ENCODE results near the gene JOSD2. TPM values are rescaled to one million over a fixed set of nuclear protein-coding genes. Genes with fewer than 3 reads are reported as not detected.

JOSD2 gene
- total and polyA plus RNA-seq, 8 donors: 9.9 to 79.4 (median 61.0) TPM; not detected in 1

GRCh38 chr19:50501568-50502475 lies 9.2 kb downstream of the JOSD2 start:
- no peak overlapping the region for H3K27ac ChIP-seq
- TF ChIP-seq POLR2AphosphoS5 (IDR thresholded peaks at IDR 0.05) (no peak), EP300 (IDR thresholded peaks at IDR 0.05) (no peak), CTCF (IDR thresholded peaks at IDR 0.05) (no peak), POLR2A (IDR thresholded peaks at IDR 0.05) (no peak)
- 58 to 70% (median 64%) methylated on average over 22 to 25 of the region's 25 CpGs for WGBS, 5 donors
- peaks cover 0 to 2% (median under 1%) of the 10 kb centered on the region in 4 donors for H3K4me1 ChIP-seq
- H3K36me3 ChIP-seq: peaks cover 0 to 12% (median 11%) of the 10 kb centered on the region in 4 donors
- no peak overlapping the region for H3K4me3 ChIP-seq
- peaks cover 0 to 6% (median 0%) of the 10 kb centered on the region in 3 donors for H3K27me3 ChIP-seq
- no peaks in the 10 kb centered on the region for H3K9me3 ChIP-seq
- intact Hi-C loops (cut with DNase I; ENCODE audit: low total_unique reads): no loop called here
- no peak for DNase-seq

GRCh38 chr19:50501186-50501567 lies 9.8 kb downstream of the JOSD2 start:
- no peak for DNase-seq
- H3K36me3 ChIP-seq: peaks cover 0 to 8% (median 7%) of the 10 kb centered on the region in 4 donors
- peaks cover 0 to 6% (median 0%) of the 10 kb centered on the region in 3 donors for H3K27me3 ChIP-seq
- no peak for TF ChIP-seq POLR2A (IDR thresholded peaks at IDR 0.05)
- no peak for TF ChIP-seq EP300 (IDR thresholded peaks at IDR 0.05)
- no peak for TF ChIP-seq CTCF (IDR thresholded peaks at IDR 0.05)
- no peak for TF ChIP-seq POLR2AphosphoS5 (IDR thresholded peaks at IDR 0.05)
- no peak overlapping the region for H3K27ac ChIP-seq
- peaks cover 0 to 4% (median 1%) of the 10 kb centered on the region in 4 donors for H3K4me1 ChIP-seq
- WGBS, 5 donors: 50 to 71% (median 61%) methylated on average over 9 to 12 of the region's 12 CpGs
- no peak overlapping the region for H3K4me3 ChIP-seq
- no peaks in the 10 kb centered on the region for H3K9me3 ChIP-seq
- intact Hi-C loops (cut with DNase I; ENCODE audit: low total_unique reads): no loop called here

GRCh38 chr19:50500753-50501151 lies 10.2 kb downstream of the JOSD2 start:
- no peak for DNase-seq
- TF ChIP-seq POLR2AphosphoS5 (IDR thresholded peaks at IDR 0.05) (no peak), EP300 (IDR thresholded peaks at IDR 0.05) (no peak), CTCF (IDR thresholded peaks at IDR 0.05) (no peak), POLR2A (IDR thresholded peaks at IDR 0.05) (no peak)
- WGBS, 5 donors: 52 to 66% (median 56%) methylated on average over 8 to 10 of the region's 10 CpGs
- intact Hi-C loops (cut with DNase I; ENCODE audit: low total_unique reads): no loop called here
- Histone ChIP-seq H3K4me1 (peaks cover 0 to 4% (median 1%) of the 10 kb centered on the region in 4 donors), H3K9me3 (no peaks in the 10 kb centered on the region), H3K27me3 (peaks cover 0 to 6% (median 0%) of the 10 kb centered on the region in 3 donors), H3K36me3 (peaks cover 0 to 4% (median 3%) of the 10 kb centered on the region in 4 donors), H3K4me3 (no peak overlapping the region), H3K27ac (no peak overlapping the region)

GRCh38 chr19:50500060-50500752 lies 10.8 kb downstream of the JOSD2 start:
- Histone ChIP-seq H3K4me3 (no peak overlapping the region), H3K9me3 (no peaks in the 10 kb centered on the region), H3K27me3 (peaks cover 0 to 6% (median 0%) of the 10 kb centered on the region in 3 donors), H3K27ac (no peak overlapping the region), H3K4me1 (peaks cover 0 to 4% (median 1%) of the 10 kb centered on the region in 4 donors), H3K36me3 (no peaks in the 10 kb centered on the region)
- peak in 1 of 2 donors; percentile 70 for DNase-seq
- WGBS, 5 donors: 35 to 53% (median 39%) methylated on average over 13 to 27 of the region's 27 CpGs
- intact Hi-C loops (cut with DNase I; ENCODE audit: low total_unique reads): no loop called here
- TF ChIP-seq EP300 (IDR thresholded peaks at IDR 0.05): no peak
- TF ChIP-seq POLR2AphosphoS5 (IDR thresholded peaks at IDR 0.05): no peak
- TF ChIP-seq CTCF (IDR thresholded peaks at IDR 0.05): no peak
- TF ChIP-seq POLR2A (IDR thresholded peaks at IDR 0.05): no peak
